GM23338 (cell line): ENCODE measurements around the gene HCRTR2. TPM values are rescaled to one million over a fixed set of nuclear protein-coding genes. Genes with fewer than 3 reads are reported as not detected.
A peak's percentile ranks its signal among the peaks of the same experiment; 100 is the strongest.
"Not testable (repeated sequence)": the region's sequence is repeated elsewhere in the genome, so short reads cannot be mapped to it uniquely, and the experiment has no call there.

Experiments
- ATAC-seq: fragments of 200-7000 bp; cut with Tn5 transposase; 3 replicates; pipeline ENCODE4 v1.9.1; 2020
- DNase-seq: peaks from one replicate; pipeline ENCODE4 v3.0.0-alpha.2; 2015; ENCODE audit warnings: low spot score
- H2AFZ ChIP-seq: fragments of 200-600 bp; sonication (generic); 2 replicates; pipeline ENCODE4 v1.8.0; 2016; ENCODE audit warnings: antibody characterized with exemption, mild to moderate bottlenecking, moderate library complexity
- H3F3A ChIP-seq: fragments of 200-600 bp; sonication (generic); replicated peaks from 2 replicates; pipeline ENCODE4 v1.8.0; 2017; ENCODE audit warnings: antibody characterized with exemption, mixed run types, low read depth
- H3K27ac ChIP-seq: fragments of 200-600 bp; sonication (generic); 2 replicates; pipeline ENCODE4 v1.6.1; 2016; ENCODE audit warnings: low read depth
- H3K27me3 ChIP-seq: fragments of 200-600 bp; sonication (generic); 2 replicates; pipeline ENCODE4 v1.8.0; 2016; ENCODE audit warnings: mild to moderate bottlenecking, mixed run types, moderate library complexity; ENCODE audit not compliant: insufficient read depth
- H3K36me3 ChIP-seq: fragments of 200-600 bp; sonication (generic); 2 replicates; pipeline ENCODE4 v1.8.0; 2016; ENCODE audit warnings: mild to moderate bottlenecking; ENCODE audit not compliant: insufficient read depth
- H3K4me1 ChIP-seq: fragments of 200-600 bp; sonication (generic); 2 replicates; pipeline ENCODE4 v1.8.0; 2016; ENCODE audit warnings: mild to moderate bottlenecking, moderate library complexity; ENCODE audit not compliant: insufficient read depth
- H3K4me2 ChIP-seq: fragments of 200-600 bp; sonication (generic); 2 replicates; pipeline ENCODE4 v1.7.1; 2017; ENCODE audit warnings: mixed run types
- H3K4me3 ChIP-seq: fragments of 200-600 bp; sonication (generic); 2 replicates; pipeline ENCODE4 v1.6.1; 2016; ENCODE audit warnings: mixed run types
- H3K79me2 ChIP-seq: fragments of 200-600 bp; sonication (generic); replicated peaks from 2 replicates; pipeline ENCODE4 v1.8.0; 2017; ENCODE audit warnings: mild to moderate bottlenecking; ENCODE audit not compliant: insufficient read depth
- H3K9me2 ChIP-seq: fragments of 200-600 bp; sonication (generic); 2 replicates; pipeline ENCODE4 v1.8.0; 2017; ENCODE audit not compliant: insufficient read depth
- H4K20me1 ChIP-seq: fragments of 200-600 bp; sonication (generic); replicated peaks from 2 replicates; pipeline ENCODE4 v1.8.0; 2017; ENCODE audit warnings: mild to moderate bottlenecking; ENCODE audit not compliant: insufficient read depth
- H3K27ac Mint-ChIP-seq: 2 replicates; pipeline ENCODE4 v1.8.0; 2020; ENCODE audit warnings: inconsistent platforms, mild to moderate bottlenecking, moderate library complexity, mixed read lengths
- H3K27me3 Mint-ChIP-seq: 3 replicates; pipeline ENCODE4 v1.8.0; 2022; ENCODE audit warnings: low read depth, mild to moderate bottlenecking, moderate library complexity, mixed read lengths, inconsistent platforms; ENCODE audit not compliant: insufficient read depth, poor library complexity
- H3K36me3 Mint-ChIP-seq: 3 replicates; pipeline ENCODE4 v1.8.0; 2021; ENCODE audit warnings: low read depth, mild to moderate bottlenecking, inconsistent platforms, moderate library complexity, mixed read lengths
- H3K4me1 Mint-ChIP-seq: 3 replicates; pipeline ENCODE4 v1.8.0; 2020; ENCODE audit warnings: mild to moderate bottlenecking, inconsistent platforms, mixed read lengths
- H3K4me3 Mint-ChIP-seq: 3 replicates; pipeline ENCODE4 v1.8.0; 2021; ENCODE audit warnings: moderate library complexity, mild to moderate bottlenecking, inconsistent platforms, mixed read lengths
- H3K9me3 Mint-ChIP-seq: 3 replicates; pipeline ENCODE4 v1.8.0; 2020; ENCODE audit warnings: moderate library complexity, mild to moderate bottlenecking, inconsistent platforms, mixed read lengths
- CTCF ChIP-seq, 2 experiments: fragments of 200-600 bp in 1 of 2; sonication (generic) in 1 of 2; conservative IDR thresholded peaks; 2 replicates each; pipeline versions ENCODE4 v1.5.1 to v1.6.1; 2016 to 2017; ENCODE audit warnings: antibody characterized with exemption in 2 of 2, low read depth in 2 of 2, mild to moderate bottlenecking in 2 of 2, moderate library complexity in 1 of 2
- ETS1 ChIP-seq: IDR thresholded peaks from 2 replicates; pipeline ENCODE4 v1.6.1; 2016; ENCODE audit warnings: antibody characterized with exemption
- EZH2phosphoT487 ChIP-seq: fragments of 200-600 bp; sonication (generic); IDR thresholded peaks from one replicate; pipeline ENCODE4 v1.8.1; 2018; ENCODE audit warnings: antibody characterized with exemption; ENCODE audit not compliant: unreplicated experiment
- NANOG ChIP-seq: IDR thresholded peaks from 2 replicates; pipeline ENCODE4 v1.6.1; 2016; ENCODE audit warnings: antibody characterized with exemption, borderline replicate concordance
- POLR2AphosphoS5 ChIP-seq: IDR thresholded peaks from 2 replicates; pipeline ENCODE4 v1.6.1; 2016; ENCODE audit warnings: antibody characterized with exemption, low read depth
- REST ChIP-seq: IDR thresholded peaks from one replicate; pipeline ENCODE4 v1.6.1; 2018; ENCODE audit warnings: antibody characterized with exemption; ENCODE audit not compliant: unreplicated experiment
- ZNF114 ChIP-seq: fragments of 250-450 bp; sonication (Bioruptor Pico); IDR thresholded peaks from 2 replicates; pipeline ENCODE4 v1.5.0; 2020; ENCODE audit warnings: mild to moderate bottlenecking, moderate library complexity
- ZNF331 ChIP-seq: fragments of 250-450 bp; sonication (Bioruptor Pico); IDR thresholded peaks from 2 replicates; pipeline ENCODE4 v1.5.0; 2020; ENCODE audit warnings: low read depth, mild to moderate bottlenecking, moderate library complexity
- polyA plus RNA-seq: library from polyadenylated mRNA; unstranded; fragments of >200 nt; fragmentation: Nextera tagmentation; extraction: Ambion mirVana; gene quantifications from 2 replicates; pipeline ENCODE4 v1.2.1, GENCODE V29; 2016
- total RNA-seq: library from RNA; depleted of rRNA; stranded (reverse); fragments of >200 nt; shearing (Covaris generic); gene quantifications from 2 replicates; pipeline ENCODE4 v1.2.3, GENCODE V29; 2014

Gene HCRTR2
- total and polyA plus RNA-seq, 2 experiments from 2014 or later: 0.15 TPM; not detected in 1

GRCh38 chr6:55293116-55293515 lies 118.8 kb downstream of the HCRTR2 start:
- H3K4me2 ChIP-seq: no peak overlapping the region
- H3K27me3 Mint-ChIP-seq: no peaks in the 10 kb centered on the region
- no peaks in the 10 kb centered on the region for H3K9me2 ChIP-seq
- H2AFZ ChIP-seq: no peak overlapping the region
- no peaks in the 10 kb centered on the region for H3K27me3 ChIP-seq
- H3F3A ChIP-seq: no peaks in the 10 kb centered on the region
- ATAC-seq (no peak), DNase-seq (peak; percentile 67)
- peaks cover 2% of the 10 kb centered on the region; the same call in 2 of the 3 replicates for H3K9me3 Mint-ChIP-seq
- no peaks in the 10 kb centered on the region for H3K79me2 ChIP-seq
- H3K4me3 ChIP-seq: no peak overlapping the region
- no peaks in the 10 kb centered on the region for H3K36me3 ChIP-seq
- no peak overlapping the region for H3K27ac Mint-ChIP-seq
- no peak overlapping the region for H3K27ac ChIP-seq
- no peaks in the 10 kb centered on the region for H3K4me1 ChIP-seq
- TF ChIP-seq NANOG (no peak), EZH2phosphoT487 (no peak), REST (no peak), ZNF114 (CRISPR knock-in tag) (no peak), CTCF (conservative IDR thresholded peaks at IDR 0.05; ENCODE audit: low read depth in 2 of 2) (peak; percentile 56 to 80), POLR2AphosphoS5 (no peak), ETS1 (no peak), ZNF331 (CRISPR knock-in tag) (no peak)
- H3K4me3 Mint-ChIP-seq: no peak overlapping the region
- no peaks in the 10 kb centered on the region for H3K36me3 Mint-ChIP-seq
- no peaks in the 10 kb centered on the region for H3K4me1 Mint-ChIP-seq
- H4K20me1 ChIP-seq: no peaks in the 10 kb centered on the region

- not testable (repeated sequence) for H3K4me1 ChIP-seq, H3K27me3 ChIP-seq, H3K79me2 ChIP-seq, ATAC-seq, H3K36me3 ChIP-seq, H3K27me3 Mint-ChIP-seq, H3K27ac ChIP-seq, H3K36me3 Mint-ChIP-seq, H3K4me2 ChIP-seq, H3K9me2 ChIP-seq, H3K27ac Mint-ChIP-seq, H3F3A ChIP-seq, H2AFZ ChIP-seq, H3K4me1 Mint-ChIP-seq, H3K4me3 ChIP-seq, H3K4me3 Mint-ChIP-seq, DNase-seq, H3K9me3 Mint-ChIP-seq, H4K20me1 ChIP-seq
Observed at GRCh38 chr6:55297214-55297613, 122.9 kb downstream of the HCRTR2 start.
